ENCODE data around the gene INTS1. TPM values are rescaled to one million over a fixed set of nuclear protein-coding genes. Genes with fewer than 3 reads are reported as not detected.

The INTS1 gene
- total RNA-seq, 6 experiments from 2014 or later, result 84.0 to 104 (median 89.5) TPM

DNA sequence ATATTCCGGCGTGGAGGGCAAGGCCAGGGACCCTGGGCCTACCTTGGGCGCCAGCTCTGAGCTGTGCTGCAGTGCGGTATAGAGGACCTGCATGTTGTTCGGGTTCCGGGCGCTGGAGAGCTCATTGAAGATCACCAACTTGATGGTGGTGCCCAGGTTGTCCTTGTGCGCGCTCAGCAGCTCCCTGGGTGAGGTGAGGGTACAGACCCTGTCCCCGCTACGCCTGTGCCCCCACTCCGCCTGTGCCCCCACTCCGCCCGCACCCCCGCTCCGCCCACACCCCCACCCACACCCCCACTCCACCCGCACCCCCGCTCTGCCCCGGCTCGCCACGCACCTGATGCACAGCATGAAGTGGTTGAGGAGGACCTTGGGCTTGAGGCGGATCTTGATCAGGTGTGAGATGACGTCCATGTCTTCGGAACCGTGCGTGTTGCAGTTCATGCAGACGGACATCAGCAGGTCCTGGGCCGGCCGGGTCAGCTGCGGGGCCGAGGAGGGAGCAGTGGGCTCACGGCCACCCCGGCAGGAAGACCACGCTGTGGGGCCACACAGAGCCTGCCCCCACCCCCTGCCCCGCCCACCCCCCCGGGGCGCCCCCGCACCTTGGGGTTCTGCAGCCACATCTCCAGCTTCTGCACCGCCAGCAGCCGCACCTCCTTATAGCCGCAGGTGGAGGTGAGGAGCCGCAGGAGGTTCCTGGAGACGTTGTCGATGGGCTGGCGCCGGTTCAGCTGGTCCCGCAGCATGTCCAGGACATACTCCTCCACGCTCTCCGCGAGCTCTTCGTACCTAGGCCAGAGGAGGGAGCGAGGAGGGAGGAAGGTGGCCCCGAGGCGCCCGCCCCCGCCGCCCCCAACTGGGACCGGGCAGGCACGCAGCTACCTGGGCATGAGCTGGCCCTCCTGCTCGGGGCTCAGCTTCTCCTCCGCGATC is 5.6 kb downstream of the INTS1 start:
- Mint-ChIP-seq H3K4me1 (ENCODE audit: low read depth) (peaks cover 15% of the 10 kb centered on the region), H3K4me3 (no peak overlapping the region), H3K9me3 (no peaks in the 10 kb centered on the region), H3K36me3 (ENCODE audit: low read depth) (peaks cover 20% of the 10 kb centered on the region), H3K27ac (no peak overlapping the region), H3K27me3 (ENCODE audit: insufficient read depth) (peaks cover 2% of the 10 kb centered on the region; the same call in 1 of the 2 replicates)
- DNase-seq, result no peak
- TF ChIP-seq, protein P1, sequence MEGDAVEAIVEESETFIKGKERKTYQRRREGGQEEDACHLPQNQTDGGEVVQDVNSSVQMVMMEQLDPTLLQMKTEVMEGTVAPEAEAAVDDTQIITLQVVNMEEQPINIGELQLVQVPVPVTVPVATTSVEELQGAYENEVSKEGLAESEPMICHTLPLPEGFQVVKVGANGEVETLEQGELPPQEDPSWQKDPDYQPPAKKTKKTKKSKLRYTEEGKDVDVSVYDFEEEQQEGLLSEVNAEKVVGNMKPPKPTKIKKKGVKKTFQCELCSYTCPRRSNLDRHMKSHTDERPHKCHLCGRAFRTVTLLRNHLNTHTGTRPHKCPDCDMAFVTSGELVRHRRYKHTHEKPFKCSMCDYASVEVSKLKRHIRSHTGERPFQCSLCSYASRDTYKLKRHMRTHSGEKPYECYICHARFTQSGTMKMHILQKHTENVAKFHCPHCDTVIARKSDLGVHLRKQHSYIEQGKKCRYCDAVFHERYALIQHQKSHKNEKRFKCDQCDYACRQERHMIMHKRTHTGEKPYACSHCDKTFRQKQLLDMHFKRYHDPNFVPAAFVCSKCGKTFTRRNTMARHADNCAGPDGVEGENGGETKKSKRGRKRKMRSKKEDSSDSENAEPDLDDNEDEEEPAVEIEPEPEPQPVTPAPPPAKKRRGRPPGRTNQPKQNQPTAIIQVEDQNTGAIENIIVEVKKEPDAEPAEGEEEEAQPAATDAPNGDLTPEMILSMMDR (IDR thresholded peaks at IDR 0.05), result no peak

DNA sequence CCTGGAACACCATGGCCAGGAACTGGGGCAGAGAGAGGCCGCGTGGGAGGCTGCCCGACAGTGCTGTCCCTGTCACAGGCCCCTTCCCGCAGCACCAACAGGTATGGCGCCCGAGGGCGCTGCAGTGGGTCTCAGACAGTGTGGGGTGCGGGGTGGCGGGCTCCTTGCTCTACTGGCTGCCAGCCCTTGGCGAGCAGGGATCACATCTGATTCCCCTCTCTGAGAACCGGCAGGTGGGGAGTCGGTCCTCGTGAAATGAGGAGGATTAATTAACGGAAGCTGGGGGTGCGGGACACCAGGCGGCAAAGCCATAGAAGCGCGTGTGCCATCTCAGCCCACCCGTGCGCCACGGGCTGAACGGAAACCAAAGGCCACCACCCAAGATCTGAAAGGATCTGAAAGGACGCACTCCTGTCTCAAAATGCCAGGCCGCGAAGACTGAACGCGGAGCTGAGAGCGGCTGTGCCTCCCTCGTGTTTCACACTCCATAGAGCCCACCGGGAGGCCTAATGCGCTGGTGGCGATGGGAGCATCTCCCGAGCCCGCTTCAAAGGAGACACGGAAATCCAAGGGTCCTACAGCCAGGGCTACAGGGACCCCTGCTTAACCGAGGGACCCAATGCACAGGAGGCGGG is 6.8 kb downstream of the INTS1 start:
- Mint-ChIP-seq H3K9me3 (no peaks in the 10 kb centered on the region), H3K27me3 (ENCODE audit: insufficient read depth) (peaks cover 2% of the 10 kb centered on the region; the same call in 1 of the 2 replicates), H3K4me1 (ENCODE audit: low read depth) (peaks cover 6% of the 10 kb centered on the region), H3K4me3 (no peak overlapping the region), H3K36me3 (ENCODE audit: low read depth) (peaks cover 18% of the 10 kb centered on the region), H3K27ac (no peak overlapping the region)
- no peak for DNase-seq
- TF ChIP-seq, protein P1 (IDR thresholded peaks at IDR 0.05), result no peak

GRCh38 chr7:1496531-1497292 is 7.5 kb downstream of the INTS1 start:
- Mint-ChIP-seq H3K9me3 (no peaks in the 10 kb centered on the region), H3K4me3 (no peak overlapping the region), H3K36me3 (ENCODE audit: low read depth) (peaks cover 20% of the 10 kb centered on the region), H3K27me3 (ENCODE audit: insufficient read depth) (peaks cover 2% of the 10 kb centered on the region; the same call in 1 of the 2 replicates), H3K27ac (no peak overlapping the region), H3K4me1 (ENCODE audit: low read depth) (no peaks in the 10 kb centered on the region)
- no peak for DNase-seq
- TF ChIP-seq, protein P1 (IDR thresholded peaks at IDR 0.05), result no peak

DNA sequence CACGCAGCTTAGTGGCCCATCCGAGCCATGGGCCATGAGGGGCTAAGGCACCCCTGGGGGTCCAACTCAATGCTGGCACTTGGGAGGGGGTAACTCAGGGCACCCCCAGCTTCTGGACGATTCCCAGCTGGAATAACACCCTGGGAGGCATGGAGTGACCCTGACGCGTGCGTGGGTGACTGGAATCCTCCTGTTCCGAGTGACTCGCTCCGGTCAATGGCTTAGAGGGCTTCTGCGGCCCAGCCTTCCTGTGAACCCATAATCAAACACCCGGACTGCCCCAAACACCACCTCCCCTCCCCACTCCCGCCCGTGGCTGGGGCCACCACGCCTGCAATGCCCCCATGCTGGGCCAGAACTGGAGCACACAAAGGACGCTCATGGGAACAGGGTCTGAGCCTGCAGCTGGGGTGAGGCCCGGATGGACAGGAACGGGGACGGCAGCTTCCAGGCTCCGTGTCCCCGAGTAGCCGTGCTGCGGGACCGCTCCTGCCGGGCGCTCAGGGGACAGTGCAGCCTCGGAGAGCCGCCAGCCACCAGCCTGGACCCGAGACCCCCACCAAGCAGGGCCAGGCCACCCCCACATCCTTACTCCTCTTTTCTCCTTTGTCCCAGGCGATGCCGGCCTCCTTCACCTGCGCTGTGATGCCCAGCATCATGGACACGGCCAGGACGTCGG is 8.5 kb downstream of the INTS1 start:
- no peaks in the 10 kb centered on the region for H3K4me1 Mint-ChIP-seq (ENCODE audit: low read depth)
- peaks cover 28% of the 10 kb centered on the region for H3K36me3 Mint-ChIP-seq (ENCODE audit: low read depth)
- no peak overlapping the region for H3K27ac Mint-ChIP-seq
- no peak for DNase-seq
- TF ChIP-seq, protein P1 (IDR thresholded peaks at IDR 0.05), result no peak
- no peak overlapping the region for H3K4me3 Mint-ChIP-seq
- H3K9me3 Mint-ChIP-seq, result no peaks in the 10 kb centered on the region
- H3K27me3 Mint-ChIP-seq (ENCODE audit: insufficient read depth), result peaks cover 2% of the 10 kb centered on the region; the same call in 1 of the 2 replicates
